Left lung (tissue), 10 donors: Measurements from ENCODE around the gene ATP2B3. TPM values are rescaled to one million over a fixed set of nuclear protein-coding genes. Genes with fewer than 3 reads are reported as not detected.

ENCODE experiments used
- ATAC-seq: fragments of 200-7000 bp; cut with Tn5 transposase; one replicate; pipeline ENCODE4 v1.9.1; 2020; ENCODE audit warnings: moderate library complexity
- DNase-seq, 4 donors: peaks; one replicate each; pipeline ENCODE4 v3.0.0-alpha.2; 2013 to 2020
- H3K27ac ChIP-seq, 2 donors: fragments of 200-600 bp; sonication (generic) in 1 of 2; one replicate each; pipeline versions ENCODE4 v1.5.0 to v1.8.0; 2020 to 2021
- H3K27me3 ChIP-seq, 2 donors: fragments of 200-600 bp; sonication (generic) in 1 of 2; one replicate each; pipeline versions ENCODE4 v1.5.0 to v1.8.0; 2020 to 2021
- H3K36me3 ChIP-seq, 2 donors: fragments of 200-600 bp; sonication (generic) in 1 of 2; one replicate each; pipeline versions ENCODE4 v1.5.0 to v1.8.0; 2020 to 2021
- H3K4me1 ChIP-seq, 2 donors: fragments of 200-600 bp; one replicate each; pipeline ENCODE4 v1.8.0; 2021
- H3K4me3 ChIP-seq, 2 donors: fragments of 200-600 bp; sonication (generic) in 1 of 2; one replicate each; pipeline versions ENCODE4 v1.5.0 to v1.8.0; 2020 to 2021; ENCODE audit warnings: mild to moderate bottlenecking in 1 of 2
- H3K9me3 ChIP-seq, 2 donors: fragments of 200-600 bp; sonication (generic) in 1 of 2; one replicate each; pipeline versions ENCODE4 v1.5.0 to v1.8.0; 2020 to 2021
- intact Hi-C, 2 donors: fragments of 100-400 bp; cut with DNase I; formaldehyde crosslinking; loops; one replicate each; pipeline versions ENCODE4 v1.11.2 to v1.14.2; 2022
- polyA plus RNA-seq, 6 donors: library from polyadenylated mRNA; unstranded; fragments of 120-200 nt; gene quantifications; one replicate each; pipeline ENCODE4 v1.2.1, GENCODE V29; 2013; ENCODE audit not compliant: insufficient read length in 6 of 6
- total RNA-seq, 2 donors: library from RNA; stranded (reverse); fragmentation: NEBNext Ultra II Directional; extraction: Animal tissue kit (Norgen Biotek cat#: 25700); gene quantifications; one replicate each; pipeline ENCODE4 v1.2.1, GENCODE V29; 2021
- TF ChIP-seq, protein P1 (sequence below), 2 donors: fragments of 200-600 bp; sonication (generic) in 1 of 2; IDR thresholded peaks; one replicate each; pipeline versions ENCODE4 v1.5.0 to v1.8.0; 2021; ENCODE audit warnings: antibody characterized with exemption in 2 of 2
- donor health status: DM: no; HTN: yes; CAD: no.
- donor health status: DM: no; HTN: no; CAD: no.

ATP2B3 gene
- total and polyA plus RNA-seq, 8 donors = 0.10 to 0.33 (median 0.19) TPM; not detected in 2

- ATAC-seq (no peak), DNase-seq (no peak)
- TF ChIP-seq, protein P1, sequence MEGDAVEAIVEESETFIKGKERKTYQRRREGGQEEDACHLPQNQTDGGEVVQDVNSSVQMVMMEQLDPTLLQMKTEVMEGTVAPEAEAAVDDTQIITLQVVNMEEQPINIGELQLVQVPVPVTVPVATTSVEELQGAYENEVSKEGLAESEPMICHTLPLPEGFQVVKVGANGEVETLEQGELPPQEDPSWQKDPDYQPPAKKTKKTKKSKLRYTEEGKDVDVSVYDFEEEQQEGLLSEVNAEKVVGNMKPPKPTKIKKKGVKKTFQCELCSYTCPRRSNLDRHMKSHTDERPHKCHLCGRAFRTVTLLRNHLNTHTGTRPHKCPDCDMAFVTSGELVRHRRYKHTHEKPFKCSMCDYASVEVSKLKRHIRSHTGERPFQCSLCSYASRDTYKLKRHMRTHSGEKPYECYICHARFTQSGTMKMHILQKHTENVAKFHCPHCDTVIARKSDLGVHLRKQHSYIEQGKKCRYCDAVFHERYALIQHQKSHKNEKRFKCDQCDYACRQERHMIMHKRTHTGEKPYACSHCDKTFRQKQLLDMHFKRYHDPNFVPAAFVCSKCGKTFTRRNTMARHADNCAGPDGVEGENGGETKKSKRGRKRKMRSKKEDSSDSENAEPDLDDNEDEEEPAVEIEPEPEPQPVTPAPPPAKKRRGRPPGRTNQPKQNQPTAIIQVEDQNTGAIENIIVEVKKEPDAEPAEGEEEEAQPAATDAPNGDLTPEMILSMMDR (IDR thresholded peaks at IDR 0.05) = no peak
- intact Hi-C loops = no loop called here
- no peak overlapping the region for H3K4me3 ChIP-seq
- peaks cover 15 to 27% of the 10 kb centered on the region in 2 donors for H3K27me3 ChIP-seq
- H3K4me1 ChIP-seq = no peaks in the 10 kb centered on the region
- no peaks in the 10 kb centered on the region for H3K36me3 ChIP-seq
- no peak overlapping the region for H3K27ac ChIP-seq
- H3K9me3 ChIP-seq = no peaks in the 10 kb centered on the region
These were observed 4.2 kb upstream of the ATP2B3 start for GRCh38 chrX:153513265-153513664.

DNA sequence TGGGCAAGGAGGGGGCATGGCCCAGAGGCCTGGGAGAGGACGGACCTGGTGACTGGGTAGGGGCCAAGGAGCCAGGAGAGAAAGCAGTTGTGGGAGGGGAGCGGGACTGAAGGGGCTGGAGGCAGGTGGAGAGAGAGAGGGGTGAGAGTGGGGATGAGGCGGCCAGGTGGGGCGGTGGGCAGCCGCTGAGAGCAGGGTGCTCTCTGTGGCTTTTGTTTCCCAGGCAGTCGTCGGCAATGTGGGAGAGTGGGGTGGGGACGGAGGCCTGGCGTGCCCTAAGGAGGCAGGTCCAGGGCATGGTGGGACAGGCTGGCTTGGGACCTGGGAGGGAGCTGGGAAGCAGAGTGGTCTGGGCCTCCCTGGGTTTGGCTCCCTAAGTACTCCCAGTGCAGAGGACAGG is 3.2 kb upstream of the ATP2B3 start:
- TF ChIP-seq, protein P1 (IDR thresholded peaks at IDR 0.05) = no peak

GRCh38 chrX:153515435-153515834 is 2.0 kb upstream of the ATP2B3 start:
- no peaks in the 10 kb centered on the region for H3K4me1 ChIP-seq
- ATAC-seq (no peak), DNase-seq (no peak)
- TF ChIP-seq, protein P1 (IDR thresholded peaks at IDR 0.05) = no peak
- H3K9me3 ChIP-seq = no peaks in the 10 kb centered on the region
- intact Hi-C loops = no loop called here
- no peaks in the 10 kb centered on the region for H3K36me3 ChIP-seq
- peaks cover 34 to 49% of the 10 kb centered on the region in 2 donors for H3K27me3 ChIP-seq
- no peak overlapping the region for H3K4me3 ChIP-seq
- no peak overlapping the region for H3K27ac ChIP-seq

More for the DNA sequence above, 3.2 kb upstream of the ATP2B3 start:
- intact Hi-C loops = no loop called here
- H3K4me3 ChIP-seq = no peak overlapping the region
- peaks cover 24 to 37% of the 10 kb centered on the region in 2 donors for H3K27me3 ChIP-seq
- no peaks in the 10 kb centered on the region for H3K4me1 ChIP-seq
- no peaks in the 10 kb centered on the region for H3K36me3 ChIP-seq
- no peak overlapping the region for H3K27ac ChIP-seq
- DNase-seq (no peak), ATAC-seq (no peak)
- H3K9me3 ChIP-seq = no peaks in the 10 kb centered on the region

- peaks cover 34 to 55% of the 10 kb centered on the region in 2 donors for H3K27me3 ChIP-seq
- intact Hi-C loops = no loop called here
- H3K36me3 ChIP-seq = no peaks in the 10 kb centered on the region
- H3K4me1 ChIP-seq = no peaks in the 10 kb centered on the region
- no peak overlapping the region for H3K4me3 ChIP-seq
- DNase-seq = no peak
- H3K9me3 ChIP-seq = no peaks in the 10 kb centered on the region
- no peak for ATAC-seq
- TF ChIP-seq, protein P1 (IDR thresholded peaks at IDR 0.05) = no peak
- no peak overlapping the region for H3K27ac ChIP-seq
These were observed 1.4 kb upstream of the ATP2B3 start for GRCh38 chrX:153516073-153516472.

DNA sequence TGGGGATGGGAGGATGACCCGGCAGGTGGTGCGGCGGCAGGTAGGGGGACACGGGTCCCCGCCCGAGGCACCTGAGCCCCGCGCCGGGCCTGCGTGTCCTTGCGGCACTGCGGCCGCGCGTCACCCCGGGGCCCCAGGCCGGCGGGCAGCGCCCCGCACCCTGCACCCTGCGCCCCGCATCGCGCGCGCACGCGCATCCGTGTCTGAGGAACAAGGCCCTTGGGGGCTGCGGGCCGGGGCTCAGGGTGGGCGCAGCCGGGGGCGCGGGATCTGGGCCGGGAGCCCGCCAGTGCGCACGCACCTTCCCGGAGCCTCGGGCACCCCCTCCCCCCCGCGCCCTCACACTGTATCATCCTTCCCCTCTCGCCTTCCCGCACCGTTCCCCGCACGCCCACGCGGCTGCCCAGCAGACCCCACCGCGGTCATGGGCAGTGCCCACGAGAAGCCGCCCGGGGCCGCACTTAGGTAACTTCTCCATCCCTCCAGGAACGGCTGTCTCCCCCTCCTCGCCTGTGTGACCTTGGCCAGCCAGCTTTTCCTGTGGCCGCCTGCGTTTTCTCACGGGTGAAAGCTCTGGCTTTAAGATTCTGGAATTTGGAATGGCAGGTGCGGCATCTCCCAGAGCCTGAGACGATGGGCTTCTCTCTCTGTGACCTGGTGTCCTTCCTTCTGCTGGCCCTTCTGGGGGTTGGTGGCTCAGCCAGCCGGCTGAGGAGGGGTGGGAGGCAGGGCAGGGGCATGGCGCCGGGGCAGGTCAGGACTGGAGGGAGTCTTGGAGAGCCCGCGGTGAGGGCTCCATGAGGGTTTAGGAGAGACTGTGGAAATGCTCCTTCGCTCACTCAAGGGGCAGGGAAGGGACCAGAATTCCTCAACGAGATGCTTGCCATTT is 748 bp downstream of the ATP2B3 start:
- Histone ChIP-seq H3K27ac (no peak overlapping the region), H3K9me3 (no peaks in the 10 kb centered on the region), H3K4me1 (no peaks in the 10 kb centered on the region), H3K36me3 (no peaks in the 10 kb centered on the region), H3K27me3 (peaks cover 44 to 74% of the 10 kb centered on the region in 2 donors), H3K4me3 (no peak overlapping the region)
- ATAC-seq = no peak
- TF ChIP-seq, protein P1 (IDR thresholded peaks at IDR 0.05) = no peak
- no peak for DNase-seq
- intact Hi-C loops = no loop called here
